ENCODE measurements around the gene EIF2S2.

DNA sequence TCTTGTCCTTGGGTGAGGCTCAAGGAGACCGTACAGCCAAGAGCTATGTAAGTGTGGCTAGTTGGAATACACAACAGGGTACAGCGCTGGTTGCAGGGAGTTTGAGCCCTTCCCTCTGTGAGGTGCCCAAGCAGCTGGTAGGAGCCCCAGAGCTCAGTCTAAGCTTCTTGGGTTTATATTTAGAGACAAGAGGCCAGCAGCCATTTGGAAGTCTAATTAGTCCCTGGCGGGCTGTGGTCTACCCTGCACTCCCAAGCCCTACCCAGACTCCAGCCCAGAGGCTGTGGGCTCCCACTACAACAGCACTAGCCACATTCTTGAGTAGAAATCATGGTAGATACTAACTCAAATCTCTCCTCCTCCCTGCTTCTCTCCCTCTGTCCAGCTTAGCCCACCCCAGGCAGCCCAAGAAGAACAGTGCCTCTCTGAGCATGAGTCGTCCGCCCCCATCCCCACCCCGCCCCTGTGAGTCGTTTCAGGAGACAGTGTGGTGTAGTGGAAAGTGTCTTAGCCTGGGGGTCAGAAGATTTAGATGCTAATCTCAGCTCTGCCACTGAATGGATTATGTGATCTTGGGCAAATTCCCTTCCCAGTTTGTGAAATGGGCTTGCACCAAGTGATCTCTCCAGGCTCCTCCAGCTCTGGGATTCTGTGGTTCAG, 37.8 kb downstream of the EIF2S2 start:
- TF ChIP-seq POLR2A (IDR thresholded peaks at IDR 0.05): no peak
- TF ChIP-seq CTCF (IDR thresholded peaks at IDR 0.05): no peak
